Measurements from ENCODE around the gene TMEM187. TPM values are rescaled to one million over a fixed set of nuclear protein-coding genes. Genes with fewer than 3 reads are reported as not detected.

TMEM187 gene
- total RNA-seq, 4 donors from 2014 or later, result 3.8 to 10.7 (median 8.7) TPM

DNA sequence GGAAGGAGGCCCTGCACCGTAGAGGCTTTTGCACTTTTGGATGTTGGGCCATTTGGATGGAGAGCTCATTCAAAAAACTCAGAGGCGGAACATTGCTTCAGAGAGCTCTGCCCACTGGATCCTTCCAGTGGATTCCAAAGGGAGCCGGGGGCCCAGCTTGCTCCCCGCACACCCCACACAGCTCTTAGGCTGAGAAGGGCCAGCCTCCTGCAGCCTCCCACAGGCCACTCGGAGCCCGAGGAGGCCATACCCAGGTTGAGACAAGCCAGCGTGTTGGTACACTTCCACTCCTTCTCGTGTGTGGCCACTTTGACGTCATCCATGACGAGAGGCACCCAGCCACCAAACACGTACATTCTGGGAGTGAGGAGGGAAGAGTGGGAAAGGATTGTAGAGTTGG, 11.3 kb upstream of the TMEM187 start:
- TF ChIP-seq CTCF (IDR thresholded peaks at IDR 0.05) (no peak), POLR2A (IDR thresholded peaks at IDR 0.05) (no peak)
- peaks cover 57 to 58% of the 10 kb centered on the region in 2 donors for H3K36me3 ChIP-seq
- 87% methylated on average over 4 of the region's 11 CpGs; no CpG with 5 or more reads in 1 of the 2 donors for WGBS, 2 donors
- H3K4me3 ChIP-seq (replicated peaks in 1 of 3), result no peak overlapping the region
- no peak overlapping the region for H3K27ac ChIP-seq
- intact Hi-C loops (cut with DNase I), result no loop called here
- DNase-seq, result no peak
- H3K4me1 ChIP-seq, result peaks cover 0 to 9% of the 10 kb centered on the region in 2 donors
- H3K9me3 ChIP-seq, result no peaks in the 10 kb centered on the region
- H3K27me3 ChIP-seq, result no peaks in the 10 kb centered on the region

- 90% methylated on average over 10 of the region's 12 CpGs; no CpG with 5 or more reads in 1 of the 2 donors for WGBS, 2 donors
- intact Hi-C loops (cut with DNase I), result no loop called here
- no peaks in the 10 kb centered on the region for H3K27me3 ChIP-seq
- no peaks in the 10 kb centered on the region for H3K9me3 ChIP-seq
- H3K36me3 ChIP-seq, result peaks cover 37 to 40% of the 10 kb centered on the region in 2 donors
- H3K27ac ChIP-seq, result no peak overlapping the region
- TF ChIP-seq CTCF (IDR thresholded peaks at IDR 0.05) (no peak), POLR2A (IDR thresholded peaks at IDR 0.05) (no peak)
- no peak overlapping the region for H3K4me3 ChIP-seq (replicated peaks in 1 of 3)
- DNase-seq, result no peak
- H3K4me1 ChIP-seq, result peaks cover 15 to 20% of the 10 kb centered on the region in 2 donors
These were observed 9.0 kb upstream of the TMEM187 start for GRCh38 chrX:153963546-153963945.

GRCh38 chrX:153964105-153964504, 8.4 kb upstream of the TMEM187 start:
- Histone ChIP-seq H3K4me1 (peaks cover 18 to 25% of the 10 kb centered on the region in 2 donors), H3K27ac (no peak overlapping the region), H3K36me3 (peaks cover 31 to 35% of the 10 kb centered on the region in 2 donors), H3K4me3 (replicated peaks in 1 of 3) (no peak overlapping the region), H3K27me3 (no peaks in the 10 kb centered on the region), H3K9me3 (no peaks in the 10 kb centered on the region)
- WGBS, 2 donors, result 86 to 96% methylated on average over 9 to 11 of the region's 14 CpGs
- intact Hi-C loops (cut with DNase I), result no loop called here
- no peak for TF ChIP-seq POLR2A (IDR thresholded peaks at IDR 0.05)
- no peak for TF ChIP-seq CTCF (IDR thresholded peaks at IDR 0.05)
- DNase-seq, result no peak

- no peaks in the 10 kb centered on the region for H3K9me3 ChIP-seq
- DNase-seq, result no peak
- WGBS, 2 donors, result no CpG with 5 or more reads among the region's 5 CpGs
- H3K4me1 ChIP-seq, result peaks cover 26 to 34% of the 10 kb centered on the region in 2 donors
- no peaks in the 10 kb centered on the region for H3K27me3 ChIP-seq
- peaks cover 18 to 25% of the 10 kb centered on the region in 2 donors for H3K36me3 ChIP-seq
- no peak overlapping the region for H3K4me3 ChIP-seq (replicated peaks in 1 of 3)
- intact Hi-C loops (cut with DNase I), result no loop called here
- TF ChIP-seq POLR2A (IDR thresholded peaks at IDR 0.05), result no peak
- TF ChIP-seq CTCF (IDR thresholded peaks at IDR 0.05), result no peak
- no peak overlapping the region for H3K27ac ChIP-seq
These were observed 7.1 kb upstream of the TMEM187 start for GRCh38 chrX:153965406-153965805.

DNA sequence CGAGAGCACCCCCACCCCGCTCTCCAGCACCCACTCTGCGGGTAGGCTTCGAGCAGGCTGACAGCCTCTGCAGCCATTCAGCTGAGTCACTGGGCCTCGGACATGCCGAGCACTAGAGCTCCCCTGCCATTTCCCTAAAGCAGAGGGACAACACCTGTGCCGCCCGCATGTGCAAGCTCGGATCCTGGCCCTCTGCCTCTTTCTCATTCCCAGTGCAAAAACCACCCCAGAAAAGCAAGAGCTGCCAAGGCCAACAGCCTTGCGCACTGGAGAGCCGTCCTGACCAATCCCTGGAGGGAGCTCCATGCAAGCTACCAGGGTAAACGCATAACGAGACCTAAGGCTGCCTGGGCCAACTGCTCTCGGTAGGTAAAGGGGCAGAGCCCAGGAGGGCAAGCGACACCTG, 6.3 kb upstream of the TMEM187 start:
- Histone ChIP-seq H3K9me3 (no peaks in the 10 kb centered on the region), H3K36me3 (peaks cover 11 to 17% of the 10 kb centered on the region in 2 donors), H3K4me1 (peaks cover 26 to 34% of the 10 kb centered on the region in 2 donors), H3K4me3 (replicated peaks in 1 of 3) (no peak overlapping the region), H3K27me3 (no peaks in the 10 kb centered on the region), H3K27ac (no peak overlapping the region)
- WGBS, 2 donors, result 52 to 55% methylated on average over 8 of the region's 15 CpGs
- peak; percentile 48 to 60 for DNase-seq
- no peak for TF ChIP-seq POLR2A (IDR thresholded peaks at IDR 0.05)
- no peak for TF ChIP-seq CTCF (IDR thresholded peaks at IDR 0.05)
- intact Hi-C loops (cut with DNase I), result no loop called here

Measured in thyroid gland (tissue), 4 donors.